Tibial artery (tissue), 4 donors: ENCODE data around the gene CRACR2A.

Experiments used
- DNase-seq, 2 donors: peaks; one replicate each; pipeline ENCODE4 v3.0.0-alpha.2; 2019
- H3K27ac ChIP-seq, 2 donors: fragments of 200-600 bp; sonication (generic) in 1 of 2; 1 replicate in 1 of 2; 2 replicates in 1 of 2; pipeline ENCODE4 v1.5.1; 2018 to 2019; ENCODE audit warnings: mild to moderate bottlenecking in 1 of 2
- H3K27me3 ChIP-seq, 2 donors: fragments of 200-600 bp; sonication (generic) in 1 of 2; one replicate each; pipeline versions ENCODE4 v1.5.1 to v1.6.0; 2016 to 2019
- H3K36me3 ChIP-seq, 3 donors: fragments of 200-600 bp; sonication (generic) in 2 of 3; one replicate each; pipeline ENCODE4 v1.5.1; 2016 to 2019; ENCODE audit warnings: mild to moderate bottlenecking in 2 of 3
- H3K4me1 ChIP-seq, 4 donors: fragments of 200-600 bp; sonication (generic) in 2 of 4; 1 replicate in 3 of 4; 2 replicates in 1 of 4; pipeline ENCODE4 v1.5.1; 2016 to 2019
- H3K4me3 ChIP-seq, 2 donors: fragments of 200-600 bp; sonication (generic) in 1 of 2; 1 replicate in 1 of 2; 2 replicates in 1 of 2; pipeline ENCODE4 v1.5.1; 2018 to 2019; ENCODE audit warnings: mild to moderate bottlenecking in 2 of 2
- H3K9me3 ChIP-seq, 3 donors: fragments of 200-600 bp; sonication (generic) in 1 of 3; one replicate each; pipeline ENCODE4 v1.5.1; 2016 to 2019
- intact Hi-C: fragments of 100-400 bp; cut with DNase I; formaldehyde crosslinking; loops from one replicate; pipeline ENCODE4 v1.15.0; 2023; ENCODE audit warnings: low total_unique reads
- TF ChIP-seq, protein P1 (sequence below), 2 experiments: fragments of 200-600 bp in 1 of 2; fragments of 450-650 bp in 1 of 2; IDR thresholded peaks; one replicate each; pipeline ENCODE4 v1.5.1; 2017 to 2019; ENCODE audit warnings: antibody characterized with exemption in 2 of 2, mild to moderate bottlenecking in 1 of 2, moderate library complexity in 1 of 2

The CRACR2A gene

DNA sequence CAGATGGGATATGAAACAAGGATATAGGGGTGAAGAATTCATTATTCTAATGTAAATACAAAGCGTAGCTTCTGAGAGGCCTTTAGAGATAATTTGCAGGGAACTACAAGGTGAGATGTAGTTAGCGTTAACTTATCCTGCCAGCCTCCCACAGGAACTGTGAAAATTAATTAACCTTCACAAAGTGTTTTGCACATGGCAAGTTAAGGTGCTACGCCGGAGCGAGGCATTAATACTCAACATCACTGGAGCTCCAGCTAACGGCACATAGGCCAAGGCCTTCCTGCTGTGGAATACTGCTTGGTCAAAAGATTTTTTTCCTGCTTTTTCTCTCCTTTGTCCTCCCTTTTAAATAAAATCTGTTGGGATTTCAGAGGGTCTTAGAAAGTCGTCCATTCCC is 86.5 kb downstream of the CRACR2A start:
- DNase-seq: no peak
- intact Hi-C loops: no loop called here
- no peak overlapping the region for H3K4me3 ChIP-seq
- TF ChIP-seq, protein P1, sequence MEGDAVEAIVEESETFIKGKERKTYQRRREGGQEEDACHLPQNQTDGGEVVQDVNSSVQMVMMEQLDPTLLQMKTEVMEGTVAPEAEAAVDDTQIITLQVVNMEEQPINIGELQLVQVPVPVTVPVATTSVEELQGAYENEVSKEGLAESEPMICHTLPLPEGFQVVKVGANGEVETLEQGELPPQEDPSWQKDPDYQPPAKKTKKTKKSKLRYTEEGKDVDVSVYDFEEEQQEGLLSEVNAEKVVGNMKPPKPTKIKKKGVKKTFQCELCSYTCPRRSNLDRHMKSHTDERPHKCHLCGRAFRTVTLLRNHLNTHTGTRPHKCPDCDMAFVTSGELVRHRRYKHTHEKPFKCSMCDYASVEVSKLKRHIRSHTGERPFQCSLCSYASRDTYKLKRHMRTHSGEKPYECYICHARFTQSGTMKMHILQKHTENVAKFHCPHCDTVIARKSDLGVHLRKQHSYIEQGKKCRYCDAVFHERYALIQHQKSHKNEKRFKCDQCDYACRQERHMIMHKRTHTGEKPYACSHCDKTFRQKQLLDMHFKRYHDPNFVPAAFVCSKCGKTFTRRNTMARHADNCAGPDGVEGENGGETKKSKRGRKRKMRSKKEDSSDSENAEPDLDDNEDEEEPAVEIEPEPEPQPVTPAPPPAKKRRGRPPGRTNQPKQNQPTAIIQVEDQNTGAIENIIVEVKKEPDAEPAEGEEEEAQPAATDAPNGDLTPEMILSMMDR (IDR thresholded peaks at IDR 0.05): no peak
- no peaks in the 10 kb centered on the region for H3K4me1 ChIP-seq
- no peaks in the 10 kb centered on the region for H3K9me3 ChIP-seq
- peaks cover 0 to 6% (median 2%) of the 10 kb centered on the region in 3 donors for H3K36me3 ChIP-seq
- no peaks in the 10 kb centered on the region for H3K27me3 ChIP-seq
- no peak overlapping the region for H3K27ac ChIP-seq

DNA sequence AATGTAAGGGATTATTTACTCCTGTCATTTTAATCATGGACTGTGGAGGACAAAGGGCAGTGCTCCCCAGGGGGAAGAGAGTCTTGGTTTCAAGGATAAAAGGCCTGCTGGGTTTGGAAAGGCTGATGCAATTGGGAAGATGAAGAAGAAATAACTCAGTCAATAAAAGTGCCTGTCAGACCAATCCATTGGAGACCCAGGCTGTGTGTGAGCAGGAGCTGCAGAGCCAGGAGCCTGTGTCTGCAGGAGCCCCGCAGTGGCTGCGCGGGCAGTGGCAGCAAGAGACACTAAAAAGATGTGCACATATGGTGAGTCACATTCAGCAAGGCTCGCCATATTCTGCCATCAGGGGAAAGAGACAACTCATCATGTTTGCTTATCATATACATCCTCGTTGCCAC is 90.4 kb downstream of the CRACR2A start:
- Histone ChIP-seq H3K9me3 (no peaks in the 10 kb centered on the region), H3K4me1 (no peaks in the 10 kb centered on the region), H3K4me3 (no peak overlapping the region), H3K27me3 (no peaks in the 10 kb centered on the region), H3K27ac (no peak overlapping the region), H3K36me3 (peaks cover 0 to 9% (median 2%) of the 10 kb centered on the region in 3 donors)
- TF ChIP-seq, protein P1 (IDR thresholded peaks at IDR 0.05): no peak
- DNase-seq: no peak
- intact Hi-C loops: no loop called here

DNA sequence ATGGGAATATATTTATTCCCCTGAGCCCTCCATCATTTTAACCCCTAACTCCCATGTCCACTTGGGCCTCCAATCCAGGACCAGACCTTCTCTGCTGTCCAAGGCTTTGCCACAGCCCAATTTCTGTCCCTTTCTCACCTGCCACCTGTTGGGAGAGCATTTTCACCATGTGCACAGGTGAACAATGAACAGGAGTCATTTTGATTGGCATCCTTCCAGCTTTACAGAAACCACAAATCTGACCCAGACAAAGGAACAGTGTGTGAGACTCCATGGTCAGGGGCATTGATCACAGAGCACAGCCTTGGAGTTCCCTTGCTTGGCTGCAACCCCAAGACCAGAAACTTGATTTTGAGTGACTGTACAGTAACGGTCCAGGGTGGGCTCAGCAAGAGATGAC is 91.9 kb downstream of the CRACR2A start:
- intact Hi-C loops: no loop called here

DNA sequence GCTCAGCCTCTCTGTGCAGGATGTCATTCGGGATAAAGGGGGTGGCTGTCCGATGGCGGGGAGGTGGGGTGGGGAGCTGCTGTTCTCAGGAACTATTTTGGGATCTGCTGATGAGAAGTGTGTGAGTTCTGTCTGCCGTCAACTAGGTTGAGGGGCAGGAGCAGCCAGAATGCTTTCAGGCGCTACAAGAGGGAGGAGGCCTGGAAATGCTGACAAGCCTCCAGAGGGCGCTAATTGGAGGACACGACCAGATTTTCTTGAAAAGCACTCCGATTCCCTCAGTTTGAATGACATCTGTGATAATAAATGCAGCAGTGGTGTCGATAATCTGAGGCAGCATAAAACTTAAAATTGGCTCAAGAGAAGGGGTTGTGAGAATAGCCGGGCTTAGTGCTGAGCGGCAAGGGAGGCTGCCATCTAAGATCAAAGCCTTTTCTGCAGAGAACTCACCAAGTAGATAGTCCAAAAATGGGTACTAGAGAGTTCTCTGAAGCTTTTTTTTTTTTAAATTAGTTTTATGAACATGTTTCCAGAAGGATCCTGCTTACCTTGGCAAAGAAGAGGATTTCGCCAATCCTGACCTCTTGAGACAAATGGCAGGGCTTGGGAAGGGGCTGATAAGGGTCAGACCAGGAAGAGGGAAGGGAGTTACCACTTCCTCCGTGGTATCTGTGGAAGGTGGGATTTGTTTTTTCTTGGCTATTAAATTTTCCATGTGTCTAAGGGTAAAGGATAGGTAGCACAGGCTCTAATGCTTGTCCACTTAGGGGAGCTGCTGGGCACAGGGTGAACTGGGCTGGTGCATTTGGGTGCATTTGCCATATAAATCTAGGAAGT is 94.4 kb downstream of the CRACR2A start:
- DNase-seq: no peak
- H3K36me3 ChIP-seq: peaks cover 0 to 8% (median 0%) of the 10 kb centered on the region in 3 donors
- TF ChIP-seq, protein P1 (IDR thresholded peaks at IDR 0.05): no peak
- peaks cover 0 to 6% (median 0%) of the 10 kb centered on the region in 4 donors for H3K4me1 ChIP-seq
- H3K9me3 ChIP-seq: no peaks in the 10 kb centered on the region
- H3K27ac ChIP-seq: no peak overlapping the region
- H3K4me3 ChIP-seq: no peak overlapping the region
- intact Hi-C loops: no loop called here
- no peaks in the 10 kb centered on the region for H3K27me3 ChIP-seq

More for the DNA sequence above, 91.9 kb downstream of the CRACR2A start:
- Histone ChIP-seq H3K9me3 (no peaks in the 10 kb centered on the region), H3K4me3 (no peak overlapping the region), H3K27me3 (no peaks in the 10 kb centered on the region), H3K36me3 (peaks cover 0 to 8% (median 2%) of the 10 kb centered on the region in 3 donors), H3K27ac (no peak overlapping the region), H3K4me1 (no peaks in the 10 kb centered on the region)
- TF ChIP-seq, protein P1 (IDR thresholded peaks at IDR 0.05): no peak
- DNase-seq: no peak

DNA sequence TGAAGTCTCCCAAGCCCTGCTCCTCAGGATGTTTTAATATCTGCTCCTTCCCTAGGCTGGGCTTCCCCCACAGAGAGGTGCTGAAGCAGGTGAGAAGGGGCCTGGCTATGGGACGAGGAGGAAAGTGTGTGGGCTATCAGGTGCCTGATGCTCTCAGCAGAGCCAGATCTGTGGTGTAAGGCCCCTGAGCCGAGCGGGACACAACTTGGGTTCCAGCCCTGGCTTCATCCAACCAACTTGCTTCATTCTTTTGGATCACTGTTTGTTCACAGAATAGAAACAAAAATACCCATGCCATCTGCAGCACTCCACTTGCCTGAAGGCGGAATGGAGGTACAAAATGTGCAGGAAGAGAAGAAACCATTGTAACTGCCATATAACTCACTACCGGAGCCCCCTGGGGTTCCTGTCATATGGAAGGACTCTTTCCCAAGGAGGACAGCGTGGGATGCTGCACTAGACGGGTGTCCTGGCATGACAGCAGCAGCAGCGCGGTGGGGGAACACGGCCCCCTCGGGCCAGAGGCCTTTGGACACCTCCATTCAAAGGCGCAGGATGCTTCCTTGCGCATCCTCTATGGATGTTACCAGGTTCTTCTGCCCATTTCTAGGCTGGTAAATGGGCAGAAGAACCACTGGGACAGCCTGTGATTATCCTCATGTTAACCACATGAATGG is 95.8 kb downstream of the CRACR2A start:
- intact Hi-C loops: no loop called here
- Histone ChIP-seq H3K27ac (no peak overlapping the region), H3K27me3 (no peaks in the 10 kb centered on the region), H3K9me3 (no peaks in the 10 kb centered on the region), H3K36me3 (peaks cover 0 to 8% (median 0%) of the 10 kb centered on the region in 3 donors), H3K4me3 (no peak overlapping the region), H3K4me1 (peaks cover 0 to 6% (median 0%) of the 10 kb centered on the region in 4 donors)
- DNase-seq: no peak
- TF ChIP-seq, protein P1 (IDR thresholded peaks at IDR 0.05): no peak
